Omental fat pad (tissue), 4 donors: ENCODE data around the gene PRDM11. TPM values are rescaled to one million over a fixed set of nuclear protein-coding genes. Genes with fewer than 3 reads are reported as not detected.

Source experiments
- ATAC-seq: fragments of 150-250 bp; one replicate; pipeline ENCODE4 v1.9.1; 2016; ENCODE audit warnings: mild to moderate bottlenecking, moderate library complexity; ENCODE audit not compliant: low FRiP score
- DNase-seq: peaks from one replicate; pipeline ENCODE4 v3.0.0-alpha.2; 2019; ENCODE audit warnings: low spot score
- CTCF ChIP-seq, 3 donors: fragments of 450-650 bp; IDR thresholded peaks; one replicate each; pipeline ENCODE4 v1.5.1; 2016 to 2017; ENCODE audit warnings: antibody characterized with exemption in 3 of 3, mild to moderate bottlenecking in 3 of 3, moderate library complexity in 2 of 3
- total RNA-seq, 4 donors: library from RNA; depleted of rRNA; stranded (reverse); fragments of >200 nt; gene quantifications; one replicate each; pipeline ENCODE4 v1.1.0, GENCODE V29; 2016

PRDM11 gene
- total RNA-seq, 4 donors from 2014 or later, result 7.0 to 15.6 (median 10.7) TPM

GRCh38 chr11:45141631-45142030 lies 4.8 kb upstream of the PRDM11 start:
- ATAC-seq (no peak), DNase-seq (no peak)
- TF ChIP-seq CTCF (IDR thresholded peaks at IDR 0.05), result no peak

- DNase-seq, result no peak
- no peak for ATAC-seq
- no peak for TF ChIP-seq CTCF (IDR thresholded peaks at IDR 0.05)
These were observed 4.0 kb upstream of the PRDM11 start for GRCh38 chr11:45142241-45143055.

- no peak for DNase-seq
- no peak for ATAC-seq
- TF ChIP-seq CTCF (IDR thresholded peaks at IDR 0.05), result no peak
These were observed 2.9 kb upstream of the PRDM11 start for GRCh38 chr11:45143494-45143893.

- ATAC-seq (no peak), DNase-seq (no peak)
- TF ChIP-seq CTCF (IDR thresholded peaks at IDR 0.05), result no peak
These were observed 2.0 kb upstream of the PRDM11 start for GRCh38 chr11:45144126-45145082.

- ATAC-seq (no peak), DNase-seq (no peak)
- TF ChIP-seq CTCF (IDR thresholded peaks at IDR 0.05), result no peak
These were observed 1.4 kb upstream of the PRDM11 start for GRCh38 chr11:45145083-45145378.

- no peak for ATAC-seq
- no peak for TF ChIP-seq CTCF (IDR thresholded peaks at IDR 0.05)
- no peak for DNase-seq
These were observed 914 bp upstream of the PRDM11 start for GRCh38 chr11:45145379-45146071.
